ENCODE data around the gene RFESD.

GRCh38 chr5:95682891-95683290 is 36.3 kb downstream of the RFESD start, which contains the start of gene SPATA9:
- TF ChIP-seq CTCF (IDR thresholded peaks at IDR 0.05; ENCODE audit: low read depth, low read length) (no peak), POLR2A (IDR thresholded peaks at IDR 0.05; ENCODE audit: extremely low read depth, insufficient read length) (no peak)
